Measurements from ENCODE around the gene SASH3. TPM values are rescaled to one million over a fixed set of nuclear protein-coding genes. Genes with fewer than 3 reads are reported as not detected.

Gene SASH3
- total RNA-seq, 1 experiment from 2014 or later = 0.42 TPM

- no peak for TF ChIP-seq YY1 (IDR thresholded peaks at IDR 0.05; ENCODE audit: extremely low read depth, insufficient replicate concordance, low read depth, low read length)
- no peak for TF ChIP-seq POLR2AphosphoS5 (IDR thresholded peaks at IDR 0.05; ENCODE audit: low read depth, low read length)
- no peak for TF ChIP-seq ELF1 (IDR thresholded peaks at IDR 0.05; ENCODE audit: borderline replicate concordance, low read depth)
- no peak for TF ChIP-seq CTCF (IDR thresholded peaks at IDR 0.05 in 2 of 3, conservative IDR thresholded peaks at IDR 0.05 in 1 of 3; ENCODE audit: borderline replicate concordance in 1 of 3, insufficient read depth in 1 of 3, low read depth in 2 of 3, low read length in 2 of 3)
- no peak for TF ChIP-seq SP1 (IDR thresholded peaks at IDR 0.05; ENCODE audit: low read depth)
- TF ChIP-seq EZH2 (IDR thresholded peaks at IDR 0.05) = no peak
- TF ChIP-seq, protein P1, sequence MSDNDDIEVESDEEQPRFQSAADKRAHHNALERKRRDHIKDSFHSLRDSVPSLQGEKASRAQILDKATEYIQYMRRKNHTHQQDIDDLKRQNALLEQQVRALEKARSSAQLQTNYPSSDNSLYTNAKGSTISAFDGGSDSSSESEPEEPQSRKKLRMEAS (IDR thresholded peaks at IDR 0.05) = no peak
These were observed 18.8 kb upstream of the SASH3 start (continued) for GRCh38 chrX:129760981-129761380.

DNA sequence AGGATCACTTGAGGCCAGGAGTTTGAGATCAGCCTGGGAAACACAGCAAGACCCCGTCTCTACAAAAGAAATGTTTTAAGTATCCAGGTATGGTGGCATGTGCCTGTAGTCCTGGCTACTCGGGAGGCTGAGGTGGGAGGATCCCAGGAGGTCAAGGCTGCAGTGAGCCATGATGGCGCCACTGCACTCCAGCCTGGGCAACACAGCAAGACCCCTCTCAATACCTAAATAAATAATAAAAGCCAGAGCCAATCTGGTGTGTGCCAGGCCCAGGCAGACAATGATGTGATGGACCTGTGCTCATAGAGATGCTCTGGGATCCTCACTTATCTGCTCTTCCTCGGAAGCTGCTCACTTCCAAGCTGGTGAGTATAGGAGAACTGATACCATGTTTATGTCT, 18.2 kb upstream of the SASH3 start:
- ChIA-PET CTCF (no interaction called here), RAD21 (ENCODE audit: low non-redundant PET in 1 of 2, low total read pairs in 2 of 2, uncharacterized antibody in 2 of 2, unreplicated experiment in 2 of 2) (no interaction called here), POLR2A (no interaction called here)
- Histone ChIP-seq H3K9me3 (ENCODE audit: control insufficient read depth in 1 of 2, insufficient read depth in 1 of 2, low read depth in 1 of 2, low read length in 2 of 2) (no peaks in the 10 kb centered on the region), H3K4me1 (ENCODE audit: control insufficient read depth in 1 of 2, insufficient read depth in 2 of 2, low read length in 2 of 2) (peaks cover 0 to 5% of the 10 kb centered on the region in 2 experiments; a peak in 1 of 4 replicates), H3K27ac (ENCODE audit: low read depth, low read length) (no peak overlapping the region), H3K4me3 (replicated peaks in 1 of 2; ENCODE audit: low read depth in 1 of 2, low read length in 2 of 2) (no peak overlapping the region), H4K20me1 (ENCODE audit: insufficient read depth) (no peaks in the 10 kb centered on the region), H3K9me2 (ENCODE audit: insufficient read depth) (no peaks in the 10 kb centered on the region), H2AFZ (ENCODE audit: low read depth, low read length, poor library complexity, severe bottlenecking) (no peak overlapping the region), H3K27me3 (ENCODE audit: insufficient read depth, low read length) (no peaks in the 10 kb centered on the region), H3K79me2 (ENCODE audit: insufficient read depth, low read length) (no peaks in the 10 kb centered on the region), H3K36me3 (ENCODE audit: control insufficient read depth in 1 of 2, insufficient read depth in 2 of 2, low read length in 2 of 2) (no peaks in the 10 kb centered on the region), H3K4me2 (ENCODE audit: low read length) (no peak overlapping the region), H3K9ac (ENCODE audit: low read length) (no peak overlapping the region)
- no TSS peak for BruUV-seq (replicated peaks)
- no peak for ATAC-seq
- intact Hi-C loops (cut with micrococcal nuclease) = no loop called here
- no peak for DNase-seq (ENCODE audit: low read depth, low spot score)
- no peak for TF ChIP-seq CBX3 (IDR thresholded peaks at IDR 0.05; ENCODE audit: low read depth)
- TF ChIP-seq, protein P1 (IDR thresholded peaks at IDR 0.05) = no peak
- TF ChIP-seq ZNF274 (IDR thresholded peaks at IDR 0.05; ENCODE audit: low read depth, low read length) = no peak
- TF ChIP-seq REST (IDR thresholded peaks at IDR 0.05; ENCODE audit: low read depth) = no peak
- TF ChIP-seq ZBTB33 (IDR thresholded peaks at IDR 0.05; ENCODE audit: extremely low read depth, insufficient replicate concordance, low read length) = no peak
- no peak for TF ChIP-seq JUND (IDR thresholded peaks at IDR 0.05)
- TF ChIP-seq EZH2 (IDR thresholded peaks at IDR 0.05) = no peak
- TF ChIP-seq FOSL1 (IDR thresholded peaks at IDR 0.05; ENCODE audit: low read depth) = no peak
- no peak for TF ChIP-seq EZH2phosphoT487 (IDR thresholded peaks at IDR 0.05; ENCODE audit: borderline replicate concordance)
- TF ChIP-seq SP1 (IDR thresholded peaks at IDR 0.05; ENCODE audit: low read depth) = no peak
- no peak for TF ChIP-seq POLR2A (IDR thresholded peaks at IDR 0.05; ENCODE audit: borderline replicate concordance, extremely low read depth, insufficient read depth, insufficient read length)
- TF ChIP-seq, protein P2, sequence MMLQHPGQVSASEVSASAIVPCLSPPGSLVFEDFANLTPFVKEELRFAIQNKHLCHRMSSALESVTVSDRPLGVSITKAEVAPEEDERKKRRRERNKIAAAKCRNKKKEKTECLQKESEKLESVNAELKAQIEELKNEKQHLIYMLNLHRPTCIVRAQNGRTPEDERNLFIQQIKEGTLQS (IDR thresholded peaks at IDR 0.05) = no peak
- no peak for TF ChIP-seq EGR1 (IDR thresholded peaks at IDR 0.05; ENCODE audit: low read depth)
- no peak for TF ChIP-seq RAD21 (IDR thresholded peaks at IDR 0.05; ENCODE audit: low read depth)
- no peak for TF ChIP-seq YY1 (IDR thresholded peaks at IDR 0.05; ENCODE audit: extremely low read depth, insufficient replicate concordance, low read depth, low read length)

Data from HCT116 (cell line).